Activated CD8-positive, alpha-beta T cell treated with anti-CD3 and anti-CD28 coated beads for 36 hours (primary cell): Measurements from ENCODE around the gene MBTPS1. TPM values are rescaled to one million over a fixed set of nuclear protein-coding genes. Genes with fewer than 3 reads are reported as not detected.

ENCODE experiments used
- ATAC-seq: fragments of 200-7000 bp; cut with Tn5 transposase; one replicate; pipeline ENCODE4 v1.10.0; 2021; ENCODE audit warnings: mild to moderate bottlenecking, moderate library complexity
- CTCF ChIA-PET: fragments of 350-600 bp; sonication (Branson Sonifier 250); formaldehyde crosslinking; loops from one replicate; lab custom pipeline; 2021; ENCODE audit warnings: antibody characterized with exemption; lab: Charles Lee
- POLR2A ChIA-PET: fragments of 350-600 bp; sonication (Branson Sonifier 250); formaldehyde crosslinking; loops from one replicate; lab custom pipeline; 2021; ENCODE audit warnings: antibody characterized with exemption; lab: Charles Lee
- DNase-seq: peaks from one replicate; pipeline ENCODE4 v3.0.0-alpha.2; 2020
- H3K27ac Mint-ChIP-seq: one replicate; pipeline ENCODE4 v1.8.0; 2021; ENCODE audit warnings: mild to moderate bottlenecking, mixed read lengths
- H3K27me3 Mint-ChIP-seq: one replicate; pipeline ENCODE4 v1.8.0; 2021; ENCODE audit warnings: mixed read lengths
- H3K36me3 Mint-ChIP-seq: one replicate; pipeline ENCODE4 v1.8.0; 2021; ENCODE audit warnings: low read depth, mixed read lengths
- H3K4me1 Mint-ChIP-seq: one replicate; pipeline ENCODE4 v1.8.0; 2021; ENCODE audit warnings: low read depth, mixed read lengths
- H3K4me3 Mint-ChIP-seq: one replicate; pipeline ENCODE4 v1.8.0; 2021; ENCODE audit warnings: mild to moderate bottlenecking, moderate library complexity, mixed read lengths
- H3K9me3 Mint-ChIP-seq: one replicate; pipeline ENCODE4 v1.8.0; 2021; ENCODE audit warnings: mixed read lengths
- intact Hi-C: fragments of 100-400 bp; cut with micrococcal nuclease; formaldehyde crosslinking; loops from one replicate; pipeline ENCODE4 v1.10.0; 2022
- total RNA-seq, 2 experiments: library from RNA; stranded (reverse); gene quantifications; one replicate each; pipeline ENCODE4 v1.2.3, GENCODE V29; 2021
- TF ChIP-seq, protein P1 (sequence below): fragments of 200-600 bp; IDR thresholded peaks from one replicate; pipeline ENCODE4 v1.8.0; 2022; ENCODE audit warnings: antibody characterized with exemption, mild to moderate bottlenecking

The MBTPS1 gene
- total RNA-seq, 2 experiments from 2014 or later = 31.5 to 31.7 TPM

DNA sequence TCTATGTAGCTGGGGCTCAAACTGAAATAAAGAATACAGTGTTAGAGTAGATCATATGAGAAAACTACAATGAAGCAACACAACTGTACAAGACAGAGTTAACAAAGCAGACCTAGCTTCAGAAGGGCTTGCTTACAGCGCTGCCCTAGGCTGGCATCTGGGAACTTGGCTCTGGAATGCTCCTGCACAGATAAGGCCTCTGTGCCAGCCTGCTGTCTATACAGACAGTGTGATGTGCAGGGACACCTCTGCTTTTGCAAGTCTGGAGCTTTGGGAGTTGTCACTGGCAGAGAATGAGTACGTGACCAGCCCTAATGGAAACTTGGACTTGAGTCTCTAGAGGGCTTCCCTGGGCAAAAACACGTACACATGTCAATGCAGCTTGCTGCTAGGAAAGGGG is 42.0 kb downstream of the MBTPS1 start:
- H3K9me3 Mint-ChIP-seq = no peaks in the 10 kb centered on the region
- no peaks in the 10 kb centered on the region for H3K27me3 Mint-ChIP-seq
- no peak overlapping the region for H3K27ac Mint-ChIP-seq
- ChIA-PET CTCF (interaction anchor here (0.7 to 1.8 kb wide), 4 partner anchors 9 to 118 kb away, joined by 3 to 8 read pairs (median 4); no protein-coding TSS in a partner anchor), POLR2A (interaction anchor here (1.4 kb wide), 1 partner anchor 118 kb away, joined by 3 read pairs; no protein-coding TSS in a partner anchor)
- peaks cover 21% of the 10 kb centered on the region for H3K36me3 Mint-ChIP-seq
- TF ChIP-seq, protein P1, sequence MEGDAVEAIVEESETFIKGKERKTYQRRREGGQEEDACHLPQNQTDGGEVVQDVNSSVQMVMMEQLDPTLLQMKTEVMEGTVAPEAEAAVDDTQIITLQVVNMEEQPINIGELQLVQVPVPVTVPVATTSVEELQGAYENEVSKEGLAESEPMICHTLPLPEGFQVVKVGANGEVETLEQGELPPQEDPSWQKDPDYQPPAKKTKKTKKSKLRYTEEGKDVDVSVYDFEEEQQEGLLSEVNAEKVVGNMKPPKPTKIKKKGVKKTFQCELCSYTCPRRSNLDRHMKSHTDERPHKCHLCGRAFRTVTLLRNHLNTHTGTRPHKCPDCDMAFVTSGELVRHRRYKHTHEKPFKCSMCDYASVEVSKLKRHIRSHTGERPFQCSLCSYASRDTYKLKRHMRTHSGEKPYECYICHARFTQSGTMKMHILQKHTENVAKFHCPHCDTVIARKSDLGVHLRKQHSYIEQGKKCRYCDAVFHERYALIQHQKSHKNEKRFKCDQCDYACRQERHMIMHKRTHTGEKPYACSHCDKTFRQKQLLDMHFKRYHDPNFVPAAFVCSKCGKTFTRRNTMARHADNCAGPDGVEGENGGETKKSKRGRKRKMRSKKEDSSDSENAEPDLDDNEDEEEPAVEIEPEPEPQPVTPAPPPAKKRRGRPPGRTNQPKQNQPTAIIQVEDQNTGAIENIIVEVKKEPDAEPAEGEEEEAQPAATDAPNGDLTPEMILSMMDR = no peak
- DNase-seq = no peak
- no peak for ATAC-seq
- intact Hi-C loops = no loop called here
- H3K4me1 Mint-ChIP-seq = peaks cover 2% of the 10 kb centered on the region
- H3K4me3 Mint-ChIP-seq = no peak overlapping the region

DNA sequence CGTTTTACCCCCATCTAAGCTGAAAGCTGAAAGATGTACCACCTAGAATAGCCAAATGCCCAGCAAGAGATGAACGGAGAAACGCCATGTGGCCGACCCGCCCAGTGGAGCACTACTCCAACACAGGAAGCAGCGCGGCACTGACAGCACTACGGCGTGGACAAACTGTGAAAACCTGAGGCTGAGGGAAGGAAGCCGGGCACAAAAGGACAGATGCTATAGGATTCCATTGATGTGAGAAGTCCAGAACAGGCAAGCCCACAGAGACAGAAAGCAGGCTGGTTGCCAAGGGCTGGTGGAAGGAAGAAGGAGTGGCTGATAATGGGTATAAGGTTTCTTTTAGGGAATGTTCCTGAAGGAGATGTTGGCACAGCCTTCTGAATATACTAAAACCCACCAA is 44.7 kb downstream of the MBTPS1 start:
- no peak for ATAC-seq
- intact Hi-C loops = no loop called here
- ChIA-PET CTCF (interaction anchor here (10.8 kb wide), 1 partner anchor 10 kb away, joined by 124 read pairs; no protein-coding TSS in a partner anchor), POLR2A (no interaction called here)
- no peaks in the 10 kb centered on the region for H3K27me3 Mint-ChIP-seq
- TF ChIP-seq, protein P1 = no peak
- DNase-seq = no peak
- H3K9me3 Mint-ChIP-seq = no peaks in the 10 kb centered on the region
- no peak overlapping the region for H3K4me3 Mint-ChIP-seq
- H3K27ac Mint-ChIP-seq = no peak overlapping the region
- H3K36me3 Mint-ChIP-seq = peaks cover 41% of the 10 kb centered on the region
- no peaks in the 10 kb centered on the region for H3K4me1 Mint-ChIP-seq

DNA sequence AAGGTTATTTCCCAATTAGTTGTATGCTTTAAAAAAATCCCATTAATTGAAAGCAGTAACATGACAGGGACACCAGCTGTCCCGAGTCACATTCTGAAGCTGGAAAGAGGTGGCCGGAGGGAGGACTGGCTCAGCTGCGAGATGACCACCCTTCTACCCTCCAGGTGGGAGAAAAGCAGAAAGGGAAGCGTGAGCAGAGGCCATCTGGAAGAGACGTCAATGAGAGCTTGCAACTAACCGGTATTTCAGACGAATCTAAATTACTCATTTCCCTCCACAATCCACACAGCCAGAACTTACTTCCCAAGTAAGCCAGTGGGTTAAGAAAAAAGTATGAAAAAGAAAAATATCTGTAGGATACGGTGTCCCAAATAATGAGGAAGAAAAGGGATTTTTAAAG is 45.6 kb downstream of the MBTPS1 start:
- Mint-ChIP-seq H3K27ac (no peak overlapping the region), H3K4me3 (no peak overlapping the region), H3K9me3 (no peaks in the 10 kb centered on the region), H3K27me3 (no peaks in the 10 kb centered on the region), H3K36me3 (peaks cover 41% of the 10 kb centered on the region), H3K4me1 (no peaks in the 10 kb centered on the region)
- DNase-seq (no peak), ATAC-seq (no peak)
- intact Hi-C loops = no loop called here
- POLR2A ChIA-PET = no interaction called here
- TF ChIP-seq, protein P1 = no peak
- CTCF ChIA-PET = interaction anchor here (3.0 to 10.8 kb wide), 2 partner anchors 11 to 104 kb away, joined by 13 to 124 read pairs; no protein-coding TSS in a partner anchor

DNA sequence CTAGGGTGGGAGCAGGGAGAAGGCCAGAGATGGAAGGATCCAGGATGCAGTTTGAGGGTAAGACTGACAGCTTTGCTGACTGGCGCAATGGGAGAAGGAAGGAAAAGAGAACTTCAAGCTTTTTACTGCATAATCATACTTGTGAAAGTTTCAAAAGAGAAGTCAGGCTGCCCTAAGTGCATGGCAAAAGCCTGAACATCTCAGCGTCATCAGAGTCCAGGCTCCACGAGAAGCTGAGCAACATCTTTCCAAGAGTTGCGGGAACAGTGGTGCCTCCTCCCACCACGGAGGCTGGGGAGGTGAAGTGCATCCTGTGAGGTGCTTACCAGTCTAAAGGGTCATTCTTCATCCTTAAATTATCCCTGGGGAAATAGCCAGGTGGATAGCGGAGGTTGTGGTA is 47.2 kb downstream of the MBTPS1 start:
- TF ChIP-seq, protein P1 = no peak
- no peak for DNase-seq
- Mint-ChIP-seq H3K9me3 (no peaks in the 10 kb centered on the region), H3K36me3 (peaks cover 37% of the 10 kb centered on the region), H3K4me1 (no peaks in the 10 kb centered on the region), H3K4me3 (no peak overlapping the region), H3K27ac (no peak overlapping the region), H3K27me3 (no peaks in the 10 kb centered on the region)
- ChIA-PET CTCF (interaction anchor here (0.8 to 10.8 kb wide), 7 partner anchors 9 to 243 kb away, joined by 3 to 124 read pairs (median 11); no protein-coding TSS in a partner anchor), POLR2A (no interaction called here)
- intact Hi-C loops = loop anchor here (5.0 kb wide), 1 partner anchor 112 kb away; no protein-coding TSS in a partner anchor
- ATAC-seq = no peak

DNA sequence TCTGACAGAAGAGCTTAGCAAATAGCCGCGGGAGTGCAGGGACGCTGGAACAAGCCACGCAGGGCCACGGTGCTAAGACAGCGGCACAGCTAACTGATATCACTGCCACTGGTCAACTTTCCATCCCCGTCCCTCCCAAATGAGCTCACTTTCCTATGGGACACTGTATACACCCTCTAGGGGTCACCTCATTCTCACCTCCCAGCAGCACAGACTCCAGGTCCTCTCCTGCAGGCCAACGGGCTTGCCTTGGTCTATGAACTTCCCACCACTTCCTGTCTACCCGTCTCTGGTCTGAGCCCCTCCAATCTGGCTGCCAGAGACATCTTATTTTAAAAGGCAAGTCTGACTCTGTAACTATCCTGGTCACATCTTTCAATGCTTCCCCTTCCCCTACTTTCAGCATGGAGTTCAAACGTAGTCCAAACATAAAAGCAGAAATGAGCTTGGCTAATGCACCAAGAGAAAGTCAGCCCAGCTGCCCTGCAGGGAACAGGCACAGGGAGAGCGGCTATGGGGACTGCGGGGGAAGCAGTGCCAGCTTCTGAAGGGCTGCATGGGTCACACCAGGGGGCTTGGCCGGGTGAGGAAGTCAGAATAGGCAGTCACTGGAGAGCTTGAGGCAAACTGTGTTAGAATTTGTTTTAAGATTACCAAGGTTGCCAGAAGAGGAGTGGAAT is 47.8 kb downstream of the MBTPS1 start:
- ATAC-seq (no peak), DNase-seq (no peak)
- H3K27ac Mint-ChIP-seq = peak overlapping the region; percentile 6
- no peak overlapping the region for H3K4me3 Mint-ChIP-seq
- H3K4me1 Mint-ChIP-seq = no peaks in the 10 kb centered on the region
- CTCF ChIA-PET = interaction anchor here (0.8 to 10.8 kb wide), 6 partner anchors 9 to 242 kb away, joined by 3 to 124 read pairs (median 12); no protein-coding TSS in a partner anchor
- TF ChIP-seq, protein P1 = no peak
- H3K36me3 Mint-ChIP-seq = peaks cover 32% of the 10 kb centered on the region
- POLR2A ChIA-PET = no interaction called here
- no peaks in the 10 kb centered on the region for H3K9me3 Mint-ChIP-seq
- intact Hi-C loops = loop anchor here (5.0 kb wide), 1 partner anchor 112 kb away; no protein-coding TSS in a partner anchor
- no peaks in the 10 kb centered on the region for H3K27me3 Mint-ChIP-seq
